HepG2 (cell line): Measurements from ENCODE around the gene CRADD.

Source experiments
- USF2 ChIP-seq, 2 experiments: sonication (generic) in 1 of 2; formaldehyde crosslinking in 1 of 2; IDR thresholded peaks; 2 replicates each; pipeline versions ENCODE4 v1.5.1 to v1.6.1; 2011 to 2020; ENCODE audit warnings: borderline replicate concordance in 1 of 2, low read depth in 1 of 2, low read length in 1 of 2, mild to moderate bottlenecking in 1 of 2, missing genetic modification reagents in 1 of 2, moderate library complexity in 1 of 2
- ZNF24 ChIP-seq: fragments of 450-650 bp; IDR thresholded peaks from 2 replicates; pipeline ENCODE4 v1.6.1; 2017; ENCODE audit warnings: antibody characterized with exemption, mild to moderate bottlenecking

DNA sequence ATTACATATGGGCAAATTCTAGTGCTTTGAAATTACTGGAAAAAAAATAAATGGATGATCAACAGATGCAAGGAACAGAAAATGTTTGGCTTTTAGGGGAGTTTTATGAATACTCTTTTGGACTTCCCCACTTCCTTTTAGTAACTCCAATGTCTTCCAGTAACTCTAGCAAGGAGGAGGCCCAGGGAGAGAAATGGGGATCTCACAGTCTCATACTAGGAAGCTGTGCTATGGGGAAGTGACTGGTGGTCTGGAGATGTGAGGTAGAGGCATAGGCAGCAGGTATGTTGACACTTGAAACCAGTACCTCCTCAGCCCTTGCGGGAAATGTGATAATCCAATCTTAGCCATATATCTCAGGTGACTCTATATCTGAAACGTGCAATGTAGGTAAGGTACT lies 68.1 kb downstream of the CRADD start:
- TF ChIP-seq ZNF24 (no peak), USF2 (IDR thresholded peaks at IDR 0.05; ENCODE audit: low read depth, low read length) (no peak), USF2 (CRISPR knock-in tag; IDR thresholded peaks at IDR 0.05; ENCODE audit: borderline replicate concordance) (no peak)
